ENCODE results near the gene TAGLN.
"Not testable (repeated sequence)": the region's sequence is repeated elsewhere in the genome, so short reads cannot be mapped to it uniquely, and the experiment has no call there.

TAGLN gene

GRCh38 chr11:117181586-117182550 lies 17.3 kb upstream of the TAGLN start:
- no peak for DNase-seq

GRCh38 chr11:117182551-117182935 lies 16.6 kb upstream of the TAGLN start:
- DNase-seq, result no peak

DNA sequence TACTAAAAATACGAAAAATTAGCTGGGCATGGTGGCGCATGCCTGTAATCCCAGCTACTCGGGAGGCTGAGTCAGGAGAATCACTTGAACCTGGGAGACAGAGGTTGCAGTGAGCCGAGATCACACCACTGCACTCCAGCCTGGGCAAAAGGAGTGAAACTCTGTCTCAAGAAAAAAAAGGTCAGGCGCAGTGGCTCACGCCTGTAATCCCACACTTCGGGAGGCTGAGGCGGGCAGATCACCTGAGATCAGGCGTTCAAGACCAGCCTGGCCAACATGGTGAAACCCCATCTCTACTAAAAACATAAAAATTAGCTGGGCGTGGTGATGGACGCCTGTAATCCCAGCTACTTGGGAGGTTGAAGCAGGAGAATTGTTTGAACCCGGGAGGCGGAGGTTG lies 16.0 kb upstream of the TAGLN start:
- not testable (repeated sequence) for DNase-seq

DNA sequence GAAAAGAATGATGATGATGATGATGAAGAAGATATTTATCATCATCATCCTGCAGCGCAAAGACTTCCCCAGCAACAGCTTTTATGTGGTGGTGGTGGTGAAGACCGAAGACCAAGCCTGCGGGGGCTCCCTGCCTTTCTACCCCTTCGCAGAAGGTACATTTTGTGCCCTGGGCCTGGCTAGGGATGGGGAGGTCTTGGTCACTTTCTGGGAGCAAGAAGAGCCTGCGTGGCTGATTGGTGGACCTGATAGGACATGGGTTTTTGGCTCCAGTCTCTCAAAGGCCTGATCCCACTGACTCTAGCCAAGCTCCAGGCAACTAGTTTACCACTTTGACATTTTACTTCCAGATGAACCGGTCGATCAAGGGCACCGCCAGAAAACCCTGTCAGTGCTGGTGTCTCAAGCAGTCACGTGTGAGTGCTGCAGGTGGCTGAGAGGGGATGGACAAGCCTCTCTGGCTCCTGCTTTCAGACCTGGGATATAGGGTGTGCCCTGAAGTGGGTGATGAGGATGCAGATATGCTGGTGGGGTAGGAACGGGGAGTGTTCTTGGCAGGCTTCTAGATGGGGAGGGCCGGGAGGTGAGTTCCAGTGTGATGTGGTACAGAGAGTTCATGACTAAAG lies 15.3 kb upstream of the TAGLN start:
- no peak for DNase-seq

DNA sequence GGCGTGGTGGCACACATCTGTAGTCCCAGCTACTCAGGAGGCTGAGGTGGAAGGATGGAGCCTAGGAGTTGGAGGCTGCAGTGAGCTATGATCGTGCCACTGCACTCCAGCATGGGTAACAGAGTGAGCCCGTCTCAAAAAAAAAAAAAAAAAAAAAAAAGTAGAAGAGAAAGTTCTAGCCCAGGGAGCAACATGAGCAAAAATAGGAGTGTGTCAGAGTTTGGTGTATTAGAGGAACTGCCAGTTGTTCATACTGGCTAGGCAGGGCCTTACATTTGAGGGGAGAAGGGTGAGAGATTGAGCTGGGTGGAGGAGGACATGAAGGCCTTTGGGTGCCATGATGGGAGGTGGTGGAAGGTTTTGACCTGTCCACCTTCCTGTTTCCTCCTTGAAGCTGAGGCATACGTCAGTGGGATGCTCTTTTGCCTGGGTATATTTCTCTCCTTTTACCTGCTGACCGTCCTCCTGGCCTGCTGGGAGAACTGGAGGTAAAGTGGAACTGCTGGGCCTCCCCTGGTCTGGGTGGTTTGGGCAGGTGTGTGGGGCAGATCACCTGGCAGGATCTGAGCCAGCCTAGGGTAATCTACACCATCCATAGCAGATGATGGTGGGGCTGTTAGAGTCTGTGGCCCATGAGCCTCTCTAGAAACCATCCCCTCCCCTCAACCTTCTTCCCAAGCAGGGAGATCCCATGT lies 13.3 kb upstream of the TAGLN start:
- DNase-seq, result peak in 1 of 2 donors; percentile 77

GRCh38 chr11:117186431-117186761 lies 12.8 kb upstream of the TAGLN start:
- no peak for DNase-seq

DNA sequence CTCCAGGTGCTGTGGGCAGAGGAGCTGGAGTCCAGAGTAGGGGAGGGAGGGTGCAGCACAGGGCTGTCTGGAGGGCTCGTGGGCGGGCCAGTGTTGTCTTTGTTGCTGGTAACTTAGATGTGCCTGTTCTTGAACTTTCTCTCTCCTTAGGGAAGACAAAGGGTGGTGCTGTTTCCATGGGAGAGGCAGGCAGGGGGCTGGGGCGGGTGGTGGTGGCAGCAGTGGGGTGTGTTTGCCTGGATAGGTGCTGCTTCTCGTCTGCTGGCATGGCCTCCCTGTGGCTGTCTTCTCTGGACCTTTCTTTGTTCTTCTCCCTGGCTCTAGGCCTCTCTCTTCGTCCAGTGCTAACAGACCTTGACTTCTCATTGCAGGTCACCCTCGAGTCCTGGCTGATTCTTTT lies 12.2 kb upstream of the TAGLN start:
- DNase-seq, result no peak

GRCh38 chr11:117187428-117187798 lies 11.8 kb upstream of the TAGLN start:
- DNase-seq, result no peak

- no peak for DNase-seq
Measured at GRCh38 chr11:117187799-117188481, 11.2 kb upstream of the TAGLN start.

DNA sequence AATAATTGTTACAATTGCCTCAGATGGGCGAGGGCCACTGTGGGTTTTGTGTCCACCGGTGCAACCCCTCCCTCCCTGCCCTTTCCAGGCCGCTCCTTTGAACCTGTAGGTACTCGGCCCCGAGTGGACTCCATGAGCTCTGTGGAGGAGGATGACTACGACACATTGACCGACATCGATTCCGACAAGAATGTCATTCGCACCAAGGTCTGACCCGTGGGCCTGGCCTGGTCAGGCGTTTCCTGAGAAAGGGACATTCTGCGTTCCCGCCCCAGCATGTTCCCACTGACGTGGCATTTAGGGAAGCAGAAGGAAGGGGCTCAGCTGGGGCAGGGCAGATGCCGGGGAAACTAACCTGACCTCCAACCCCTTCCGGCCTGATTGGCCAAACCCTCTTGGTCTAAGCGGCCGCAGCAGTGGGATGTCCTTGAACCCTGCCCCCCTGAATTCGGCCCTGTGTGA lies 10.5 kb upstream of the TAGLN start:
- no peak for DNase-seq

DNA sequence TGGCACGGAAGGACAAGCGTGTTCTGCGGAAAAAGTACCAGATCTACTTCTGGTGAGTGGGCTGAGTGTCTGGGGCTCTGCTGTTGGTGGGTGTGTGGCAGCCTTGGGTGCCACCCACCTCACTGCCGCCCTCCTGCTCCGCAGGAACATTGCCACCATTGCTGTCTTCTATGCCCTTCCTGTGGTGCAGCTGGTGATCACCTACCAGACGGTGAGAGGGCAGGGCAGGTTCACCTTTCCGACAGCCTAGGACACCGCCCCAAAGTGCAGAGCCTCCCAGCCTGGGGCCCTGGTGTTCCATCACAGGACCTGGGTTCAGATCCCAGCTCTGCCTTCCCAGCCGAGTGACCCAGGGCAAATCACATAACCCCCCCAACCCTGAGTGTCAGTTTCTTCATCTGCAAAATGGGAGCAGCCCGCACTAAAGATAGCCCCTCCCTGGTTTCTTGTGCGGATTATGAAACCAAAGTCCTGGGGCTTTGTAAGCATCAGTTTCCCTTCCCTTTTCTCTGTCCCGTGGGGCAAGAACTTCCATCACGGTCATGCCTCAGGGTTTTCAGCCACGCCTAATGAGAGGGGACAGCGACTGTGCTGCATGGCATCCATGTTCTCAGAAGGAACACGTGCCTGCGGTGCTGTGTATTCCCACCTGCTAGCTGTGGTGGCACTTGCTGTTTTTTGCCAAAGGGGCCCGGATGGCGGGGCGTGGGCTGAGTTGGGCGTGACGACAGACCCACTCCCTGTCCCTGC lies 9.8 kb upstream of the TAGLN start:
- DNase-seq, result no peak

GRCh38 chr11:117189941-117190544 lies 9.1 kb upstream of the TAGLN start:
- DNase-seq, result no peak

DNA sequence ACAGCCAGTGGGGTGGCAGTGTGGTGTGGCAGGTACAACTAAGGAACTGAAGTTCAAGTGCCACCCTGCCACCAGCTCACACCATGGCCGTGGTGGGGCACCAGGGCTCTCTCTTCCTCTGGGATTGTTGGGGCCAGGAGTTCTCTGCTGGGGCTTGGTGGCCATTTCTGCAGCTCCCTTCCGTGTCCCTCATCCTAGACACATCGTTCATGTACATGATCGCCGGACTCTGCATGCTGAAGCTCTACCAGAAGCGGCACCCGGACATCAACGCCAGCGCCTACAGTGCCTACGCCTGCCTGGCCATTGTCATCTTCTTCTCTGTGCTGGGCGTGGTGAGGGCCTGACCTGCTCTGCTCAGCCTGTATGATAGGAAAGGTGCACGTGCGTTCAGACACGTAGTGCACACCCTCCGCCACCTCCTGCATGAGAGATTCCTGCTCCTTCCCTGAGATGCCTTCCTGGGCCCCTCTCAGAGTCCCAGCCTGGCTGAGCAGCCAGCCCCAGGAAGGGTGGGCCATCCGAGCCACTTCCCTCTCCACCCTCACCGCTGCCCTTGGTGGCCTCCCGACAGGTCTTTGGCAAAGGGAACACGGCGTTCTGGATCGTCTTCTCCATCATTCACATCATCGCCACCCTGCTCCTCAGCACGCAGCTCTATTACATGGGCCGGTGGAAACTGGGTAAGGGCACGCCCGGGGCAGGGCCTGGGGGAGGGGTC lies 7.3 kb upstream of the TAGLN start:
- DNase-seq, result no peak

DNA sequence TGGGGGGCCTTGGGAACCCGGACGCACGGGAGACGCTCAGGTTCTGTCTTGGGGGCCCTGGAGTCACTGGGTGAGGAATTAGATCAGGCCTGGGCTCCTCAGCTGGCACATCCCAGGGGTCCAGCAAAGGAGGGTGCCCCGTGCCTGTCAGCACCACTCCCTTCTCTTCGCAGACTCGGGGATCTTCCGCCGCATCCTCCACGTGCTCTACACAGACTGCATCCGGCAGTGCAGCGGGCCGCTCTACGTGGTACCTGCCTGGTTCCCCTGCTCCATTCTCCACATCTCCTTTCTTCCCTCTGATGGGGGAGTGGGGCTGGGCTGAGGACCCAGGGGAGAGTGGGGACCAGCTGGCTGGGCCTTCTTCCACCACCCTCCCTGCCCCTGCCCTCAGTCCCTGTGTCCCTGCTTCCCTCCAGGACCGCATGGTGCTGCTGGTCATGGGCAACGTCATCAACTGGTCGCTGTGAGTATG lies 6.7 kb upstream of the TAGLN start:
- DNase-seq, result no peak

DNA sequence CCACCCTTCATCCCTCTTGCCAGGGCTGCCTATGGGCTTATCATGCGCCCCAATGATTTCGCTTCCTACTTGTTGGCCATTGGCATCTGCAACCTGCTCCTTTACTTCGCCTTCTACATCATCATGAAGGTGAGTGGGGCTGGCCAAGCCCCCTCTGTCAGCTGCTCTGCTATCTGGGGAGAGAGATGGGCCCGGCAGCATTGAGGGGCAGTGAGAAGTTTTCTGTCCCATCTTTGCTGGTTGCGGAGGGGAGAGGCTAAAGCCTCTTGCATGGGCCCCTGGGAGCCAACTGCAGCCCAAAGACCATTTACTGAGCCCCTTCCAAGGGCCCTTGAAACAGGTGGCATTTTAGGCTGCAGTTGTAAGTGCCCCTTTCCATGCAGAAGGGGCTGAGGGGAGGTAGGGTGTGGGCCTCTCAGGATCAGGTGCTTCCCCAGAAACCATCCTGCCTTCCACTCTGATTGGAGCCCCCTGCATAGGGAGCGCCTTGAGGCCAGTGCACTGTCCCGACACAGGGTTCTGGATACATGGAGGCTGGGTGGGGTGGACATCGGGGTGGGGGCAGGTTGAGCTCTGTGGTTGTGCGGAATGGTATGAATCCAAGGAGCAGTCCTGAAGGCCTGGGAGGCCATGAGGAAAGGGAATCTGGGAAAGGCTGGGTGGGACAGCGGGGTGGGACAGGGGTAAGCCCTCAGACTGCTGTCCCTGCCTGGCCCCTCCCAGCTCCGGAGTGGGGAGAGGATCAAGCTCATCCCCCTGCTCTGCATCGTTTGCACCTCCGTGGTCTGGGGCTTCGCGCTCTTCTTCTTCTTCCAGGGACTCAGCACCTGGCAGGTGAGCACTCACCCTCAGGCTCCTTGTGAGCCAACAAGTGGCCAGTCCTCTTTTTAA lies 5.8 kb upstream of the TAGLN start:
- no peak for DNase-seq

- DNase-seq, result no peak
Measured at GRCh38 chr11:117194267-117194666, 4.9 kb upstream of the TAGLN start.

GRCh38 chr11:117195258-117195657 lies 3.9 kb upstream of the TAGLN start:
- no peak for DNase-seq

DNA sequence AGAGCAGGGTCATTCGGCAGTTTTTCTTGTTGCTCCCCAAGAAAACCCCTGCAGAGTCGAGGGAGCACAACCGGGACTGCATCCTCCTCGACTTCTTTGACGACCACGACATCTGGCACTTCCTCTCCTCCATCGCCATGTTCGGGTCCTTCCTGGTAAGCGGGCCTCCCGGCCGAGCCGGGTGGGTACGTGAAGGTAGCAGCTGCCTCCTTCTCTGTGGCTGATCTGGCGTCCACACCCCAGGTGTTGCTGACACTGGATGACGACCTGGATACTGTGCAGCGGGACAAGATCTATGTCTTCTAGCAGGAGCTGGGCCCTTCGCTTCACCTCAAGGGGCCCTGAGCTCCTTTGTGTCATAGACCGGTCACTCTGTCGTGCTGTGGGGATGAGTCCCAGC lies 3.4 kb upstream of the TAGLN start:
- DNase-seq, result no peak

- DNase-seq, result no peak
Measured at GRCh38 chr11:117197006-117197405, 2.2 kb upstream of the TAGLN start.

Data from bone marrow (tissue), 2 donors.